ENCODE measurements around the gene HBG2. TPM values are rescaled to one million over a fixed set of nuclear protein-coding genes. Genes with fewer than 3 reads are reported as not detected.
"Not testable (repeated sequence)": the region's sequence is repeated elsewhere in the genome, so short reads cannot be mapped to it uniquely, and the experiment has no call there.

HBG2 gene
- total and polyA plus RNA-seq, 5 donors from 2014 or later, result not detected

- no peaks in the 10 kb centered on the region for H3K27me3 Mint-ChIP-seq
- no peak overlapping the region for H3K27ac Mint-ChIP-seq
- Histone ChIP-seq H3K9me3 (ENCODE audit: control insufficient read depth in 2 of 2, low read length in 2 of 2) (no peaks in the 10 kb centered on the region), H3K36me3 (ENCODE audit: control insufficient read depth, insufficient read depth, low read length) (no peaks in the 10 kb centered on the region), H3K4me1 (ENCODE audit: control insufficient read depth, insufficient read depth, low read length, poor library complexity, severe bottlenecking) (no peaks in the 10 kb centered on the region), H3K27ac (ENCODE audit: insufficient read depth, low read length, poor library complexity, severe bottlenecking) (no peak overlapping the region), H3K4me3 (ENCODE audit: low read depth, low read length) (no peak overlapping the region), H3K27me3 (ENCODE audit: control insufficient read depth, insufficient read depth, low read length) (no peaks in the 10 kb centered on the region)
- no peaks in the 10 kb centered on the region for H3K4me1 Mint-ChIP-seq
- DNase-seq (no peak), ATAC-seq (ENCODE audit: low read depth in 2 of 2) (no peak)
- no peaks in the 10 kb centered on the region for H3K36me3 Mint-ChIP-seq
- H3K9me3 Mint-ChIP-seq, result peaks cover 0 to 2% (median 0%) of the 10 kb centered on the region in 7 donors
- no peak overlapping the region for H3K4me3 Mint-ChIP-seq
These were observed 1.7 kb downstream of the HBG2 start for GRCh38 chr11:5252919-5253265.

GRCh38 chr11:5252192-5252918 is 2.2 kb downstream of the HBG2 start:
- ATAC-seq (ENCODE audit: low read depth in 2 of 2), result no peak

GRCh38 chr11:5251746-5252145 is 2.8 kb downstream of the HBG2 start:
- no peak for DNase-seq

More at GRCh38 chr11:5252192-5252918, 2.2 kb downstream of the HBG2 start:
- no peaks in the 10 kb centered on the region for H3K9me3 Mint-ChIP-seq
- no peaks in the 10 kb centered on the region for H3K27me3 ChIP-seq (ENCODE audit: control insufficient read depth, insufficient read depth, low read length)
- H3K27ac ChIP-seq (ENCODE audit: insufficient read depth, low read length, poor library complexity, severe bottlenecking), result no peak overlapping the region
- H3K9me3 ChIP-seq (ENCODE audit: control insufficient read depth in 2 of 2, low read length in 2 of 2), result no peaks in the 10 kb centered on the region
- no peaks in the 10 kb centered on the region for H3K4me1 ChIP-seq (ENCODE audit: control insufficient read depth, insufficient read depth, low read length, poor library complexity, severe bottlenecking)
- no peak for DNase-seq
- no peaks in the 10 kb centered on the region for H3K4me1 Mint-ChIP-seq
- H3K4me3 Mint-ChIP-seq, result no peak overlapping the region
- no peak overlapping the region for H3K4me3 ChIP-seq (ENCODE audit: low read depth, low read length)
- no peaks in the 10 kb centered on the region for H3K27me3 Mint-ChIP-seq
- no peaks in the 10 kb centered on the region for H3K36me3 Mint-ChIP-seq
- no peak overlapping the region for H3K27ac Mint-ChIP-seq
- no peaks in the 10 kb centered on the region for H3K36me3 ChIP-seq (ENCODE audit: control insufficient read depth, insufficient read depth, low read length)

GRCh38 chr11:5250543-5251204 is 3.9 kb downstream of the HBG2 start:
- ATAC-seq (ENCODE audit: low read depth in 2 of 2) (no peak), DNase-seq (no peak)
- H3K4me3 ChIP-seq (ENCODE audit: low read depth, low read length), result no peak overlapping the region
- Mint-ChIP-seq H3K36me3 (no peaks in the 10 kb centered on the region), H3K9me3 (peaks cover 0 to 3% (median 0%) of the 10 kb centered on the region in 7 donors), H3K27ac (no peak overlapping the region), H3K27me3 (peaks cover 4% of the 10 kb centered on the region), H3K4me3 (no peak overlapping the region), H3K4me1 (no peaks in the 10 kb centered on the region)
- no peaks in the 10 kb centered on the region for H3K36me3 ChIP-seq (ENCODE audit: control insufficient read depth, insufficient read depth, low read length)
- no peaks in the 10 kb centered on the region for H3K27me3 ChIP-seq (ENCODE audit: control insufficient read depth, insufficient read depth, low read length)
- H3K9me3 ChIP-seq (ENCODE audit: control insufficient read depth in 2 of 2, low read length in 2 of 2), result no peaks in the 10 kb centered on the region
- no peak overlapping the region for H3K27ac ChIP-seq (ENCODE audit: insufficient read depth, low read length, poor library complexity, severe bottlenecking)
- no peaks in the 10 kb centered on the region for H3K4me1 ChIP-seq (ENCODE audit: control insufficient read depth, insufficient read depth, low read length, poor library complexity, severe bottlenecking)

More at GRCh38 chr11:5251746-5252145, 2.8 kb downstream of the HBG2 start:
- H3K4me1 Mint-ChIP-seq, result no peaks in the 10 kb centered on the region
- ATAC-seq (ENCODE audit: low read depth in 2 of 2), result no peak
- no peaks in the 10 kb centered on the region for H3K9me3 ChIP-seq (ENCODE audit: control insufficient read depth in 2 of 2, low read length in 2 of 2)
- no peak overlapping the region for H3K27ac Mint-ChIP-seq
- no peaks in the 10 kb centered on the region for H3K36me3 Mint-ChIP-seq
- no peak overlapping the region for H3K4me3 ChIP-seq (ENCODE audit: low read depth, low read length)
- no peak overlapping the region for H3K27ac ChIP-seq (ENCODE audit: insufficient read depth, low read length, poor library complexity, severe bottlenecking)
- no peaks in the 10 kb centered on the region for H3K36me3 ChIP-seq (ENCODE audit: control insufficient read depth, insufficient read depth, low read length)
- no peak overlapping the region for H3K4me3 Mint-ChIP-seq
- H3K4me1 ChIP-seq (ENCODE audit: control insufficient read depth, insufficient read depth, low read length, poor library complexity, severe bottlenecking), result no peaks in the 10 kb centered on the region
- H3K27me3 Mint-ChIP-seq, result peaks cover under 1% of the 10 kb centered on the region
- no peaks in the 10 kb centered on the region for H3K27me3 ChIP-seq (ENCODE audit: control insufficient read depth, insufficient read depth, low read length)
- H3K9me3 Mint-ChIP-seq, result peaks cover 0 to 1% (median 0%) of the 10 kb centered on the region in 7 donors

- ATAC-seq (ENCODE audit: low read depth in 2 of 2); H3K36me3 Mint-ChIP-seq; H3K27ac ChIP-seq (ENCODE audit: insufficient read depth, low read length, poor library complexity, severe bottlenecking); H3K4me3 ChIP-seq (ENCODE audit: low read depth, low read length); H3K9me3 Mint-ChIP-seq; H3K9me3 ChIP-seq (ENCODE audit: control insufficient read depth in 2 of 2, low read length in 2 of 2); H3K4me3 Mint-ChIP-seq; H3K36me3 ChIP-seq (ENCODE audit: control insufficient read depth, insufficient read depth, low read length); H3K4me1 ChIP-seq (ENCODE audit: control insufficient read depth, insufficient read depth, low read length, poor library complexity, severe bottlenecking); H3K27me3 Mint-ChIP-seq; H3K27me3 ChIP-seq (ENCODE audit: control insufficient read depth, insufficient read depth, low read length); H3K27ac Mint-ChIP-seq; H3K4me1 Mint-ChIP-seq; DNase-seq: not testable (repeated sequence)
These were observed 4.7 kb downstream of the HBG2 start, which contains the start of gene HBG1 for GRCh38 chr11:5249807-5250396. Gene HBG1, minus strand, starts transcription at chr11:5249857. Its CDS starts 53 bp downstream, at chr11:5249804.

- H3K27ac ChIP-seq (ENCODE audit: insufficient read depth, low read length, poor library complexity, severe bottlenecking); H3K4me3 ChIP-seq (ENCODE audit: low read depth, low read length); H3K27ac Mint-ChIP-seq; DNase-seq; H3K9me3 Mint-ChIP-seq; H3K36me3 Mint-ChIP-seq; ATAC-seq (ENCODE audit: low read depth in 2 of 2); H3K4me1 Mint-ChIP-seq; H3K27me3 Mint-ChIP-seq; H3K9me3 ChIP-seq (ENCODE audit: control insufficient read depth in 2 of 2, low read length in 2 of 2); H3K27me3 ChIP-seq (ENCODE audit: control insufficient read depth, insufficient read depth, low read length); H3K4me1 ChIP-seq (ENCODE audit: control insufficient read depth, insufficient read depth, low read length, poor library complexity, severe bottlenecking); H3K36me3 ChIP-seq (ENCODE audit: control insufficient read depth, insufficient read depth, low read length); H3K4me3 Mint-ChIP-seq: not testable (repeated sequence)
These were observed 6.1 kb downstream of the HBG2 start for GRCh38 chr11:5248498-5248897.

- no peaks in the 10 kb centered on the region for H3K4me1 ChIP-seq (ENCODE audit: control insufficient read depth, insufficient read depth, low read length, poor library complexity, severe bottlenecking)
- no peak for DNase-seq
- H3K9me3 Mint-ChIP-seq, result peaks cover 0 to 3% (median 0%) of the 10 kb centered on the region in 7 donors
- no peaks in the 10 kb centered on the region for H3K27me3 ChIP-seq (ENCODE audit: control insufficient read depth, insufficient read depth, low read length)
- no peaks in the 10 kb centered on the region for H3K4me1 Mint-ChIP-seq
- H3K9me3 ChIP-seq (ENCODE audit: control insufficient read depth in 2 of 2, low read length in 2 of 2), result no peaks in the 10 kb centered on the region
- H3K27ac Mint-ChIP-seq, result no peak overlapping the region
- no peaks in the 10 kb centered on the region for H3K36me3 Mint-ChIP-seq
- no peak overlapping the region for H3K27ac ChIP-seq (ENCODE audit: insufficient read depth, low read length, poor library complexity, severe bottlenecking)
- H3K4me3 Mint-ChIP-seq, result no peak overlapping the region
- ATAC-seq (ENCODE audit: low read depth in 2 of 2), result no peak
- H3K27me3 Mint-ChIP-seq, result peaks cover 8% of the 10 kb centered on the region
- no peak overlapping the region for H3K4me3 ChIP-seq (ENCODE audit: low read depth, low read length)
- no peaks in the 10 kb centered on the region for H3K36me3 ChIP-seq (ENCODE audit: control insufficient read depth, insufficient read depth, low read length)
These were observed 6.9 kb downstream of the HBG2 start for GRCh38 chr11:5247472-5248192.

Measured in CD4-positive, CD25-positive, alpha-beta regulatory T cell (primary cell).